HepG2 (cell line): Measurements from ENCODE around the gene DDR2. TPM values are rescaled to one million over a fixed set of nuclear protein-coding genes. Genes with fewer than 3 reads are reported as not detected.
A peak's percentile ranks its signal among the peaks of the same experiment; 100 is the strongest.
"Not testable (repeated sequence)": the region's sequence is repeated elsewhere in the genome, so short reads cannot be mapped to it uniquely, and the experiment has no call there.

Source experiments
- ATAC-seq: fragments of 200-7000 bp; cut with Tn5 transposase; 3 replicates; pipeline ENCODE4 v1.9.1; 2020; ENCODE audit warnings: mild to moderate bottlenecking, moderate library complexity
- BruUV-seq: library from RNA; stranded (reverse); fragments of 400-500 nt; replicated peaks from 2 replicates; lab custom pipeline; 2021; lab: Mats Ljungman, UMichigan
- CTCF ChIA-PET: fragments of 300-600 bp; formaldehyde crosslinking; extraction: SDS; loops from one replicate; lab custom pipeline; 2021; ENCODE audit warnings: low total read pairs, inconsistent platforms, low intra/inter-chr PET ratio; lab: Yijun Ruan, JAX
- POLR2A ChIA-PET: fragments of 350-600 bp; sonication (Branson Sonifier 250); formaldehyde crosslinking; loops from one replicate; lab custom pipeline; 2020; ENCODE audit warnings: antibody characterized with exemption, inconsistent platforms; lab: Yijun Ruan, JAX
- DNase-seq: peaks from one replicate; pipeline ENCODE4 v3.0.0-alpha.2; 2015; ENCODE audit warnings: low spot score
- FAIRE-seq: peaks from 3 replicates; lab custom pipeline; 2011; peaks lifted over from hg19 to GRCh38; lab: Jason Lieb, UNC
- H2AFZ ChIP-seq: one replicate; pipeline ENCODE4 v1.6.1; 2011; ENCODE audit warnings: low read length, inconsistent platforms
- H3K27ac ChIP-seq: fragments of 300-600 bp; 3 replicates; pipeline ENCODE4 v1.8.0; 2011; ENCODE audit warnings: mixed run types, mild to moderate bottlenecking, mixed read lengths, low read length, inconsistent platforms; ENCODE audit not compliant: insufficient read depth; ENCODE audit errors: extremely low read length
- H3K27me3 ChIP-seq, 2 experiments: fragments of 200-600 bp in 1 of 2; 2 replicates in 1 of 2; 3 replicates in 1 of 2; pipeline versions ENCODE4 v1.6.0 to v1.8.0; 2011; ENCODE audit warnings: low read length in 2 of 2, mild to moderate bottlenecking in 2 of 2, moderate library complexity in 2 of 2, inconsistent platforms in 1 of 2; ENCODE audit not compliant: insufficient read depth in 2 of 2, control insufficient read depth in 1 of 2
- H3K36me3 ChIP-seq, 2 experiments: fragments of 200-600 bp in 1 of 2; replicated peaks in 1 of 2; 2 replicates in 1 of 2; 3 replicates in 1 of 2; pipeline versions ENCODE4 v1.5.1 to v1.8.0; 2011; ENCODE audit warnings: low read length in 2 of 2, inconsistent platforms in 1 of 2; ENCODE audit not compliant: insufficient read depth in 2 of 2, control insufficient read depth in 1 of 2
- H3K4me1 ChIP-seq: 2 replicates; pipeline ENCODE4 v1.5.1; 2012; ENCODE audit warnings: low read length, inconsistent platforms; ENCODE audit not compliant: insufficient read depth
- H3K4me2 ChIP-seq: 2 replicates; pipeline ENCODE4 v1.6.0; 2011; ENCODE audit warnings: low read depth, low read length, inconsistent platforms
- H3K4me3 ChIP-seq, 3 experiments: fragments of 200-600 bp in 1 of 3; sonication (generic), shearing (Covaris generic) in 1 of 3; replicated peaks in 1 of 3; 2 replicates each; pipeline ENCODE4 v1.5.1; 2011 to 2016; ENCODE audit warnings: low read length in 3 of 3, inconsistent platforms in 2 of 3, low read depth in 2 of 3, mild to moderate bottlenecking in 2 of 3, control low read depth in 1 of 3, mixed read lengths in 1 of 3; ENCODE audit not compliant: insufficient read depth in 1 of 3
- H3K79me2 ChIP-seq: one replicate; pipeline ENCODE4 v1.6.1; 2011; ENCODE audit warnings: low read length, inconsistent platforms; ENCODE audit not compliant: insufficient read depth
- H3K9ac ChIP-seq: 2 replicates; pipeline ENCODE4 v1.6.0; 2011; ENCODE audit warnings: mild to moderate bottlenecking, low read depth, low read length, inconsistent platforms; ENCODE audit not compliant: insufficient read depth
- H3K9me3 ChIP-seq: 2 replicates; pipeline ENCODE4 v1.5.1; 2012; ENCODE audit warnings: mild to moderate bottlenecking, low read length
- H4K20me1 ChIP-seq: 2 replicates; pipeline ENCODE4 v1.6.0; 2011; ENCODE audit warnings: inconsistent platforms, mild to moderate bottlenecking, low read length, moderate library complexity; ENCODE audit not compliant: insufficient read depth
- NFKB2 ChIP-seq: sonication (generic); formaldehyde crosslinking; IDR thresholded peaks from 2 replicates; pipeline ENCODE4 v1.4.0; 2020; ENCODE audit warnings: missing genetic modification reagents, borderline replicate concordance
- RBFOX2 ChIP-seq: fragments of 200-400 bp; formaldehyde crosslinking; IDR thresholded peaks from 2 replicates; pipeline ENCODE4 v1.6.1; 2017; ENCODE audit warnings: low read depth, mild to moderate bottlenecking, low read length
- WGBS: methylation state at CpG from one replicate; pipeline ENCODE4 v1.1.6; 2017; ENCODE audit warnings: low lambda C conversion rate; 5-methylcytosine and 5-hydroxymethylcytosine counted together
- in situ Hi-C: cut with HindIII; loops from 2 replicates; pipeline ENCODE4 v1.10.0; 2017; ENCODE audit warnings: low pct_unique_long_range_greater_than_20kb; ENCODE audit not compliant: extremely low pct_ligation_motif_present
- intact Hi-C: fragments of 100-400 bp; cut with micrococcal nuclease; formaldehyde crosslinking; loops from one replicate; pipeline ENCODE4 v1.10.0; 2022; ENCODE audit not compliant: unreplicated experiment
- polyA plus RNA-seq, 8 experiments: library from polyadenylated mRNA; depleted of rRNA in 3 of 8; stranded (reverse) in 7 of 8; unstranded in 1 of 8; fragments of >200 nt; fragmentation: Illumina TruSeq in 4 of 8; extraction: Trizol in 4 of 8; gene quantifications; 2 replicates each; pipeline versions ENCODE4 v1.2.1 to v1.2.3, GENCODE V29; 2011 to 2016; ENCODE audit warnings: low read depth in 4 of 8, missing spikeins in 1 of 8, mixed read lengths in 1 of 8; ENCODE audit not compliant: insufficient read depth in 1 of 8
- total RNA-seq, 5 experiments: library from RNA; depleted of rRNA; stranded (reverse); fragments of >200 nt; fragmentation: Illumina TruSeq; extraction: Trizol; gene quantifications; 2 replicates each; pipeline ENCODE4 v1.2.3, GENCODE V29; 2016; ENCODE audit warnings: low read depth in 1 of 5
- TF ChIP-seq, protein P1 (sequence below): IDR thresholded peaks from 2 replicates; pipeline ENCODE4 v1.6.1; 2016; ENCODE audit warnings: low read depth

Gene DDR2
- total and polyA plus RNA-seq, 2 of the 13 experiments (the other 11 are each of a cell fraction or from before 2014, with no cell fraction given): 0.36 to 0.38 TPM

GRCh38 chr1:162790303-162790984 lies 158.2 kb downstream of the DDR2 start, which contains the start of gene HSD17B7 (continued):
- TF ChIP-seq, protein P1, sequence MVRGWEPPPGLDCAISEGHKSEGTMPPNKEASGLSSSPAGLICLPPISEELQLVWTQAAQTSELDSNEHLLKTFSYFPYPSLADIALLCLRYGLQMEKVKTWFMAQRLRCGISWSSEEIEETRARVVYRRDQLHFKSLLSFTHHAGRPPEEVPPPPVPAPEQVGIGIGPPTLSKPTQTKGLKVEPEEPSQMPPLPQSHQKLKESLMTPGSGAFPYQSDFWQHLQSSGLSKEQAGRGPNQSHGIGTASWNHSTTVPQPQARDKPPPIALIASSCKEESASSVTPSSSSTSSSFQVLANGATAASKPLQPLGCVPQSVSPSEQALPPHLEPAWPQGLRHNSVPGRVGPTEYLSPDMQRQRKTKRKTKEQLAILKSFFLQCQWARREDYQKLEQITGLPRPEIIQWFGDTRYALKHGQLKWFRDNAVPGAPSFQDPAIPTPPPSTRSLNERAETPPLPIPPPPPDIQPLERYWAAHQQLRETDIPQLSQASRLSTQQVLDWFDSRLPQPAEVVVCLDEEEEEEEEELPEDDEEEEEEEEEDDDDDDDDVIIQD (CRISPR knock-in tag): 0 out of 2 replicates have a peak, but pooled peaks have one; percentile 39
- peak; percentile 26; the same call in 1 of the 2 replicates for TF ChIP-seq NFKB2

DNA sequence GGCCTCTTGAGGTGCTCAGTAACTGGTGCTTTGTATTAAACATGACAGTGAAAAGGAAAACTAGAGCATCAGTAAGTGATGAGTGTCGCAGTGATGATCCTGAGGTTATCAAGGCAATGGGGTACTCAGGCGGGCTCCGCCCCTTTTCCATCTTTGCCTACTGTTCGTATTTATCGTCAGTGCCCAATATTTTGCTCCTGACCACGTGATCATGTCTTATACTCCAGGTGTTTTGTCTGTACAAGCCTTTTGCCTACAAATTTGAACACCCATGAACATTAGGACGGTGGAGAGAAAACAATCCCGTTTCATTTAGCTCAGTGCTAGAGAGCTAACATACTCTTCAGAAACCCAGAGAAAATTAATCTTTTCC lies 158.7 kb downstream of the DDR2 start:
- H3K27me3 ChIP-seq, in situ Hi-C loops, POLR2A ChIA-PET, ATAC-seq, FAIRE-seq, H2AFZ ChIP-seq, CTCF ChIA-PET, H3K36me3 ChIP-seq, intact Hi-C loops, H4K20me1 ChIP-seq, H3K9me3 ChIP-seq: not testable (repeated sequence)
- BruUV-seq: TSS peak; percentile 87
- Histone ChIP-seq H3K9ac (peak overlapping the region; percentile 62), H3K4me1 (peaks cover 47% of the 10 kb centered on the region), H3K4me2 (peak overlapping the region; percentile 57; the same call in 1 of the 2 replicates), H3K79me2 (peaks cover 24% of the 10 kb centered on the region), H3K4me3 (peak overlapping the region; percentile 54 to 67 (median 66); a peak in 5 of 6 replicates), H3K27ac (peak overlapping the region; percentile 60)
- TF ChIP-seq RBFOX2: 0 out of 2 replicates have a peak, but pooled peaks have one; percentile 27
- WGBS: 0% methylated on average over 7 of the region's 8 CpGs
- peak; percentile 6 for DNase-seq

GRCh38 chr1:162794284-162794683 lies 162.0 kb downstream of the DDR2 start:
- 95% methylated on average over 1 of the region's 1 CpG for WGBS
- intact Hi-C loops, H3K36me3 ChIP-seq, H3K27ac ChIP-seq, H3K4me3 ChIP-seq, H3K27me3 ChIP-seq, H3K9ac ChIP-seq, BruUV-seq, POLR2A ChIA-PET, H3K9me3 ChIP-seq, DNase-seq, FAIRE-seq, H2AFZ ChIP-seq, ATAC-seq, H4K20me1 ChIP-seq, CTCF ChIA-PET, in situ Hi-C loops: not testable (repeated sequence)
- peaks cover 30% of the 10 kb centered on the region for H3K79me2 ChIP-seq
- peaks cover 27% of the 10 kb centered on the region for H3K4me1 ChIP-seq
- peak overlapping the region; percentile 3; the same call in 1 of the 2 replicates for H3K4me2 ChIP-seq
